Lung (tissue), 12 donors: ENCODE data around the gene FLRT1. TPM values are rescaled to one million over a fixed set of nuclear protein-coding genes. Genes with fewer than 3 reads are reported as not detected.

Experiments
- ATAC-seq: fragments of 200-7000 bp; cut with Tn5 transposase; one replicate; pipeline ENCODE4 v1.9.1; 2020; ENCODE audit warnings: moderate number of reproducible peaks; ENCODE audit not compliant: insufficient read depth, low FRiP score
- DNase-seq, 3 donors: peaks; one replicate each; pipeline ENCODE4 v3.0.0-alpha.2; 2013 to 2017
- H3K27ac ChIP-seq, 2 donors: one replicate each; pipeline ENCODE4 v1.5.1; 2013; ENCODE audit warnings: mild to moderate bottlenecking in 2 of 2, moderate library complexity in 2 of 2, control low read depth in 1 of 2, inconsistent platforms in 1 of 2, low read depth in 1 of 2, low read length in 1 of 2
- H3K27me3 ChIP-seq, 3 donors: one replicate each; pipeline ENCODE4 v1.5.1; 2013; ENCODE audit warnings: low read length in 2 of 3; ENCODE audit not compliant: control insufficient read depth in 3 of 3, insufficient read depth in 3 of 3
- H3K36me3 ChIP-seq, 4 donors: one replicate each; pipeline ENCODE4 v1.5.1; 2013; ENCODE audit warnings: low read length in 4 of 4, mild to moderate bottlenecking in 1 of 4, moderate library complexity in 1 of 4; ENCODE audit not compliant: control insufficient read depth in 4 of 4, insufficient read depth in 4 of 4
- H3K4me1 ChIP-seq, 5 donors: one replicate each; pipeline ENCODE4 v1.5.1; 2013; ENCODE audit warnings: low read length in 5 of 5, mild to moderate bottlenecking in 2 of 5, moderate library complexity in 1 of 5; ENCODE audit not compliant: control insufficient read depth in 5 of 5, insufficient read depth in 5 of 5
- H3K4me3 ChIP-seq: one replicate; pipeline ENCODE4 v1.5.1; 2013; ENCODE audit warnings: mild to moderate bottlenecking, control low read depth, moderate library complexity
- H3K9ac ChIP-seq, 2 donors: one replicate each; pipeline ENCODE4 v1.5.1; 2013; ENCODE audit warnings: low read length in 2 of 2, control low read depth in 1 of 2; ENCODE audit not compliant: insufficient read depth in 1 of 2
- H3K9me3 ChIP-seq, 4 donors: one replicate each; pipeline ENCODE4 v1.5.1; 2013; ENCODE audit warnings: low read length in 3 of 4, mild to moderate bottlenecking in 1 of 4, moderate library complexity in 1 of 4; ENCODE audit not compliant: control insufficient read depth in 4 of 4, insufficient read depth in 3 of 4
- CTCF ChIP-seq: IDR thresholded peaks from 2 replicates; pipeline ENCODE4 v1.5.1; 2012; ENCODE audit warnings: mild to moderate bottlenecking; ENCODE audit errors: control extremely low read depth, extremely low read depth
- WGBS, 2 donors: extraction: QIAGEN DNeasy Blood & Tissue Kit; methylation state at CpG; one replicate each; pipeline ENCODE4 v1.1.7; 2013; 5-methylcytosine and 5-hydroxymethylcytosine counted together
- polyA plus RNA-seq, 2 donors: library from polyadenylated mRNA; stranded (reverse); fragments of 200-250 nt; gene quantifications; one replicate each; pipeline ENCODE4 v1.2.1, GENCODE V29; 2013
- total RNA-seq, 2 donors: library from RNA; depleted of rRNA in 1 of 2; stranded (reverse); fragments of >200 nt in 1 of 2; gene quantifications; one replicate each; pipeline ENCODE4 v1.2.1, GENCODE V29; 2014 to 2021
- donor health status: control.
- donor health status: control.
- donor health status: Bipolar disorder and iron deficiency.
- donor health status: healthy.
- donor health status: DM: yes; HTN: yes; CAD: no.

Gene FLRT1
- total and polyA plus RNA-seq, 4 donors = 0.02 to 0.34 (median 0.12) TPM

- ATAC-seq = no peak
These were observed 30.0 kb upstream of the FLRT1 start for GRCh38 chr11:64005691-64006090.

GRCh38 chr11:64006398-64006797 is 29.3 kb upstream of the FLRT1 start:
- no peak overlapping the region for H3K4me3 ChIP-seq
- no peak overlapping the region for H3K27ac ChIP-seq
- H3K9me3 ChIP-seq = no peaks in the 10 kb centered on the region
- no peaks in the 10 kb centered on the region for H3K36me3 ChIP-seq
- WGBS, 2 donors = 73 to 74% methylated on average over 12 of the region's 12 CpGs
- ATAC-seq = no peak
- H3K27me3 ChIP-seq = peaks cover 0 to 4% (median 0%) of the 10 kb centered on the region in 3 donors
- peaks cover 0 to 33% (median 12%) of the 10 kb centered on the region in 5 donors for H3K4me1 ChIP-seq
- no peak overlapping the region for H3K9ac ChIP-seq
- TF ChIP-seq CTCF = no peak
- DNase-seq = no peak

More at GRCh38 chr11:64005691-64006090, 30.0 kb upstream of the FLRT1 start:
- TF ChIP-seq CTCF = no peak
- WGBS, 2 donors = 92 to 93% methylated on average over 4 of the region's 4 CpGs
- Histone ChIP-seq H3K9me3 (no peaks in the 10 kb centered on the region), H3K27ac (no peak overlapping the region), H3K9ac (no peak overlapping the region), H3K36me3 (no peaks in the 10 kb centered on the region), H3K27me3 (peaks cover 0 to 4% (median 0%) of the 10 kb centered on the region in 3 donors), H3K4me3 (no peak overlapping the region), H3K4me1 (peaks cover 0 to 41% (median 15%) of the 10 kb centered on the region in 5 donors)
- no peak for DNase-seq

- Histone ChIP-seq H3K9ac (no peak overlapping the region), H3K27me3 (peaks cover 0 to 4% (median 0%) of the 10 kb centered on the region in 3 donors)
- whole genome bisulfite sequencing, 2 donors = 2% methylated on average over 22 to 27 of the region's 27 CpGs
These were observed 28.5 kb upstream of the FLRT1 start for GRCh38 chr11:64007160-64007628.

More at GRCh38 chr11:64007160-64007628, 28.5 kb upstream of the FLRT1 start:
- H3K27ac ChIP-seq = no peak overlapping the region
- H3K36me3 ChIP-seq = no peaks in the 10 kb centered on the region
- H3K4me1 ChIP-seq = peaks cover 0 to 26% (median 5%) of the 10 kb centered on the region in 5 donors
- no peak overlapping the region for H3K4me3 ChIP-seq
- TF ChIP-seq CTCF = no peak
- DNase-seq (peak; percentile 42 to 58 (median 51)), ATAC-seq (peak; percentile 20)
- no peaks in the 10 kb centered on the region for H3K9me3 ChIP-seq
